Measurements from ENCODE around the gene SGSM2. TPM values are rescaled to one million over a fixed set of nuclear protein-coding genes. Genes with fewer than 3 reads are reported as not detected.

SGSM2 gene
- polyA plus RNA-seq, 1 donor from 2014 or later = 222 TPM

GRCh38 chr17:2295575-2295974 is 41.7 kb upstream of the SGSM2 start:
- H3K9me2 ChIP-seq (ENCODE audit: insufficient read depth, low read length) = no peaks in the 10 kb centered on the region
- no peaks in the 10 kb centered on the region for H3K27me3 ChIP-seq (ENCODE audit: insufficient read depth, low read depth, low read length)
- no peaks in the 10 kb centered on the region for H4K20me1 ChIP-seq (ENCODE audit: insufficient read depth)
- H3K36me3 ChIP-seq (ENCODE audit: insufficient read depth, low read length) = peaks cover 15% of the 10 kb centered on the region
- H3F3A ChIP-seq (ENCODE audit: insufficient read depth, low read length, poor library complexity, severe bottlenecking) = no peaks in the 10 kb centered on the region
- no peak overlapping the region for H3K4me2 ChIP-seq (ENCODE audit: low read length)
- no peak overlapping the region for H3K4me3 ChIP-seq (ENCODE audit: low read length)
- no peak overlapping the region for H2AFZ ChIP-seq (ENCODE audit: low read depth, low read length)
- H3K27ac ChIP-seq (ENCODE audit: low read length) = no peak overlapping the region
- TF ChIP-seq SMC3 (conservative IDR thresholded peaks at IDR 0.05; ENCODE audit: poor library complexity) (no peak), RAD21 (conservative IDR thresholded peaks at IDR 0.05) (no peak), POLR2AphosphoS5 (IDR thresholded peaks at IDR 0.05) (no peak), MXI1 (conservative IDR thresholded peaks at IDR 0.05; ENCODE audit: poor library complexity, severe bottlenecking) (no peak), EZH2 (IDR thresholded peaks at IDR 0.05; ENCODE audit: borderline replicate concordance, insufficient read depth, low read length, poor library complexity, severe bottlenecking) (no peak), REST (IDR thresholded peaks at IDR 0.05; ENCODE audit: borderline replicate concordance) (no peak), TAF1 (IDR thresholded peaks at IDR 0.05; ENCODE audit: low read depth) (no peak), CTCF (IDR thresholded peaks at IDR 0.05; ENCODE audit: poor library complexity, severe bottlenecking) (no peak), EP300 (conservative IDR thresholded peaks at IDR 0.05; ENCODE audit: poor library complexity, severe bottlenecking) (no peak)
- H3K9me3 ChIP-seq (ENCODE audit: low read length) = no peaks in the 10 kb centered on the region
- peaks cover 26% of the 10 kb centered on the region for H3K79me2 ChIP-seq (replicated peaks; ENCODE audit: insufficient read depth, low read length)
- H3K9ac ChIP-seq (ENCODE audit: low read length) = no peak overlapping the region

GRCh38 chr17:2297023-2297422 is 40.3 kb upstream of the SGSM2 start:
- H3K36me3 ChIP-seq (ENCODE audit: insufficient read depth, low read length) = peaks cover 13% of the 10 kb centered on the region
- H3K27me3 ChIP-seq (ENCODE audit: insufficient read depth, low read depth, low read length) = no peaks in the 10 kb centered on the region
- no peak overlapping the region for H2AFZ ChIP-seq (ENCODE audit: low read depth, low read length)
- H3K79me2 ChIP-seq (replicated peaks; ENCODE audit: insufficient read depth, low read length) = peaks cover 40% of the 10 kb centered on the region
- H3K4me3 ChIP-seq (ENCODE audit: low read length) = no peak overlapping the region
- H3K9me2 ChIP-seq (ENCODE audit: insufficient read depth, low read length) = no peaks in the 10 kb centered on the region
- H3K9me3 ChIP-seq (ENCODE audit: low read length) = no peaks in the 10 kb centered on the region
- no peaks in the 10 kb centered on the region for H3F3A ChIP-seq (ENCODE audit: insufficient read depth, low read length, poor library complexity, severe bottlenecking)
- no peak overlapping the region for H3K4me2 ChIP-seq (ENCODE audit: low read length)
- no peak overlapping the region for H3K27ac ChIP-seq (ENCODE audit: low read length)
- no peak overlapping the region for H3K9ac ChIP-seq (ENCODE audit: low read length)
- TF ChIP-seq RAD21 (conservative IDR thresholded peaks at IDR 0.05) (no peak), POLR2AphosphoS5 (IDR thresholded peaks at IDR 0.05) (no peak), TAF1 (IDR thresholded peaks at IDR 0.05; ENCODE audit: low read depth) (no peak), SMC3 (conservative IDR thresholded peaks at IDR 0.05; ENCODE audit: poor library complexity) (no peak), EP300 (conservative IDR thresholded peaks at IDR 0.05; ENCODE audit: poor library complexity, severe bottlenecking) (no peak)
- no peaks in the 10 kb centered on the region for H4K20me1 ChIP-seq (ENCODE audit: insufficient read depth)
